Measurements from ENCODE around the gene DPH1.

Gene DPH1

GRCh38 chr17:2023692-2024571, 6.0 kb upstream of the DPH1 start:
- peak; percentile 64 for DNase-seq (ENCODE audit: low read depth)
- H3K4me3 ChIP-seq (replicated peaks; ENCODE audit: low read depth, low read length) = peak overlapping the region; percentile 7
- TF ChIP-seq, protein P1, sequence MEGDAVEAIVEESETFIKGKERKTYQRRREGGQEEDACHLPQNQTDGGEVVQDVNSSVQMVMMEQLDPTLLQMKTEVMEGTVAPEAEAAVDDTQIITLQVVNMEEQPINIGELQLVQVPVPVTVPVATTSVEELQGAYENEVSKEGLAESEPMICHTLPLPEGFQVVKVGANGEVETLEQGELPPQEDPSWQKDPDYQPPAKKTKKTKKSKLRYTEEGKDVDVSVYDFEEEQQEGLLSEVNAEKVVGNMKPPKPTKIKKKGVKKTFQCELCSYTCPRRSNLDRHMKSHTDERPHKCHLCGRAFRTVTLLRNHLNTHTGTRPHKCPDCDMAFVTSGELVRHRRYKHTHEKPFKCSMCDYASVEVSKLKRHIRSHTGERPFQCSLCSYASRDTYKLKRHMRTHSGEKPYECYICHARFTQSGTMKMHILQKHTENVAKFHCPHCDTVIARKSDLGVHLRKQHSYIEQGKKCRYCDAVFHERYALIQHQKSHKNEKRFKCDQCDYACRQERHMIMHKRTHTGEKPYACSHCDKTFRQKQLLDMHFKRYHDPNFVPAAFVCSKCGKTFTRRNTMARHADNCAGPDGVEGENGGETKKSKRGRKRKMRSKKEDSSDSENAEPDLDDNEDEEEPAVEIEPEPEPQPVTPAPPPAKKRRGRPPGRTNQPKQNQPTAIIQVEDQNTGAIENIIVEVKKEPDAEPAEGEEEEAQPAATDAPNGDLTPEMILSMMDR (IDR thresholded peaks at IDR 0.05; ENCODE audit: low read length, missing control alignments) = no peak

DNA sequence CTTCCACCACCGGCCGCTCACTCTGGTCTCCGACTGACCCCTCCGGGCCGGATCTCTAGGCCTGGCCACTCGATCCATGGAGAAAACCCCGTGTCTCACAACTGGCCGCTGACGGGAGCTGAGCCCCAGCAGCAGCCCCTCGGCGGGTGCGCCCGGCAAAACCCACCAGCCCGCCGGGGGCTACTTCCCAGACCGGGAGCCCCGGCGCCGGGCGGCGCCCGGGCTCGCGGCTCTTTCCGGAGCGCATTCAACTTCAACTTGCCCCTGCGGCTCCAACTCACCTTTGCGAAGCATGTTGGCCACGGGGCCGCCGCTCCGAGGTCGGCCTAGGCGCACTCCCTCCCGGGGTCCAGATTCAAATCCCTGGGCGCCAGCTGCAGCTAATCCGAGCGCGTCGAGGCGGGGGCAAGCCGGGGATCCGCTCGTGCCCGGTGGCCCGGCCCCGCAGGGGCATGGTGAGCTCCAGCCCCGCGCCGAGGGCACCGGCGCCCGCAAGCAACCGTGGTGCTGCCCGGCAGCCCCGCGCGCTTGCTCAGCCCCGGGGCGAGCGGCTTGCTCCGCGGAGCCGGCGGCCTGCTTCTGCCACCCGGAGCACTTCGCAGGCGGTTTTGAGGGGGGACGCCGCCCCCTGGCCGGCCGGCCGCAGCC, 5.3 kb upstream of the DPH1 start:
- H3K4me3 ChIP-seq (replicated peaks; ENCODE audit: low read depth, low read length) = no peak overlapping the region
- TF ChIP-seq, protein P1 (IDR thresholded peaks at IDR 0.05; ENCODE audit: low read length, missing control alignments) = no peak
- no peak for DNase-seq (ENCODE audit: low read depth)

DNA sequence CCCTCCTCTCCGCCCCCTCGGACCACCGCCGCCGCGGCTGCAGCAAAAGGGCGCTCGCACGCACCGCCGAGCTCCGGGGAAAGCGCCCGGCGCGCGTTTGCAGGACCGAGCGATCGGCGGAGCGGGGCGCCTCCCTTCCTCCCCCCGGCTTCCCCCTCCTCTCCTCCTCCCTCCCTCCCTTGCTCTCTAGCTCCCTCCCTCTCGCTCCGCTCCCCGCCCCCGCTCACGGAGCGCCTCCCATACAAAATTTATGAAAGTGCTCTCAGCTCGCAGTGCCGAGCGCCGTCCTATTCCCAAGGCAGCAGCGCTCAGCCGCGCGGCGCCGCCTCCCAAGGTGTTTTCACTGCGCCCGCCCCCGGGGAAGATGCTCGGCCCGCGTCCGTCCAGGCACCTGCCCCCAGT, 4.7 kb upstream of the DPH1 start, which contains the start of gene RTN4RL1:
RTN4RL1 (minus strand) TSS at position 115 of the 402 bp plus-strand sequence. CDS start 469 bp downstream, outside the sequence.
- DNase-seq (ENCODE audit: low read depth) = peak; percentile 32
- H3K4me3 ChIP-seq (replicated peaks; ENCODE audit: low read depth, low read length) = peak within 1 kb of the TSS; percentile 30

DNA sequence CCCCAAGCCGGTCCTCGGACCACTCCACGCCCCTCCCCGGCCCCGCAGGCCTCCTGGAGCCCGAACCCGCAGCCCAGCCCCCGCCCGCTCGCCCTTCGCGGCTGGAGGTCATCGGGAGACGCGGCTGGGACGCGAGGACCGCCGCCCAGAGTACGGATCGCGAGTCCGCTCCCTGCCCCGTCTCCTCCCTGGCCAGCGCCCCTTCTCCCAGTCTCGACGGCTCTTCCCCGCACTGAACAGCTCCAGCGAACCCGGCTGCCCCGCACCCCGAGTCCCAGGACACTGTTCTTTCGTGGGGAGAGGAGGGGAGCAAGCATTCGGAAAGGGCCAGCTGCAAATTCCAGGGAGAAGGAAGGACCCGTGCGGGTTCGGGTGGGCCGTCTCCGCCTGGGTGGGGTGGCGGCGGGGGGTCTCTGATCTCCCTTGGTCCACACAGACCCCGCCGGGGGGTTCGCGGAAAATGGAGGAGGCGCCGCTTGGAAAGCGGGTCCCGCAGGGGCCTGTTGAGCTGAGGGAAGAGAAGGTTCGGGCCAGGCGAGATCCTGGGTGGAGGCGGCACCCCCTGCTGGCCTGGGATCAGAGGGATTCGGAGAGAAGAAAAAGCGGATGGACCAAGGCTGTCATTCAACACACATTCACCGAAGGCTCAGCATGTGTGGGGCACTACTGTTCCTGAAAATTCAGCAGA, 4.2 kb upstream of the DPH1 start:
- TF ChIP-seq, protein P1 (IDR thresholded peaks at IDR 0.05; ENCODE audit: low read length, missing control alignments) = peak; percentile 67
- H3K4me3 ChIP-seq (replicated peaks; ENCODE audit: low read depth, low read length) = peak overlapping the region; percentile 30
- DNase-seq (ENCODE audit: low read depth) = peak; percentile 70

More for the DNA sequence above, 4.7 kb upstream of the DPH1 start, which contains the start of gene RTN4RL1:
- TF ChIP-seq, protein P1 (IDR thresholded peaks at IDR 0.05; ENCODE audit: low read length, missing control alignments) = no peak

DNA sequence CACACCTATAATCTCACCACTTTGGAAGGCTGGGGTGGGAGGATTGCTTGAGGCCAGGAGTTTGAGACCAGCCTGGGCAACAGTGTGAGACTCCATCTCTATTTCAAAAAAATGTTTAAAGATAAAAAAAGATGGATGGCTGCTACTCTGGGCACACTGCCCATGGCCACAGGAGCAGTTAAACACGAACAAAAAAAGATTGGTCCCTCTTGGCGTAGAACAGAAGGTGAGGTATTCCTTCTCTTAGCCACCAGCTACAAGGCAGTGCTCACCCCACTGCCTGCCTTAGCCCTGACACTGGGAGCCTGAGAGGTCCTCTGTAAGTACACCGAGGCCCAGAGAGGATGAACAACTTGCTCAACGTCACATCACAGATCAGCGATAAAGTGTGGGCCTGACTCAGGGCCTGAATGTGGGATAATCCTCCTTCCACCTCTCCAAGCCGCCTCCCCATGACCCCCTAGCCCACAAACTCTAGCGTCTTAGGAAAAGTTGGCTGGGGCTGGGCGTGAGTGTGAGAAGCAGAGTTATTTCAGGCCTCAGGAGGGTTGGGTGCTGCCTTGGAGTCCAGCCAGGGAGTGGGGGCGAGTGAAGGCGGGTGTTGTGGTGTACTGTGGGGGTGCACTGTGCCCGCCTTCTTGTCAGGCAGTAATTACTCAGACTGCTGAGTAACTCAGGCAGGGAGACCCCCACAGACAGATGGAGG, 2.3 kb upstream of the DPH1 start:
- TF ChIP-seq, protein P1 (IDR thresholded peaks at IDR 0.05; ENCODE audit: low read length, missing control alignments) = no peak
- H3K4me3 ChIP-seq (replicated peaks; ENCODE audit: low read depth, low read length) = no peak overlapping the region
- no peak for DNase-seq (ENCODE audit: low read depth)

GRCh38 chr17:2028234-2028614, 1.7 kb upstream of the DPH1 start:
- H3K4me3 ChIP-seq (replicated peaks; ENCODE audit: low read depth, low read length) = no peak overlapping the region
- TF ChIP-seq, protein P1 (IDR thresholded peaks at IDR 0.05; ENCODE audit: low read length, missing control alignments) = no peak
- no peak for DNase-seq (ENCODE audit: low read depth)

Data from fibroblast of pulmonary artery (primary cell).